ENCODE measurements around the gene SLC16A10. TPM values are rescaled to one million over a fixed set of nuclear protein-coding genes. Genes with fewer than 3 reads are reported as not detected.

Gene SLC16A10
- total and polyA plus RNA-seq, 2 of the 4 experiments (the other 2 are of a cell fraction) = not detected

DNA sequence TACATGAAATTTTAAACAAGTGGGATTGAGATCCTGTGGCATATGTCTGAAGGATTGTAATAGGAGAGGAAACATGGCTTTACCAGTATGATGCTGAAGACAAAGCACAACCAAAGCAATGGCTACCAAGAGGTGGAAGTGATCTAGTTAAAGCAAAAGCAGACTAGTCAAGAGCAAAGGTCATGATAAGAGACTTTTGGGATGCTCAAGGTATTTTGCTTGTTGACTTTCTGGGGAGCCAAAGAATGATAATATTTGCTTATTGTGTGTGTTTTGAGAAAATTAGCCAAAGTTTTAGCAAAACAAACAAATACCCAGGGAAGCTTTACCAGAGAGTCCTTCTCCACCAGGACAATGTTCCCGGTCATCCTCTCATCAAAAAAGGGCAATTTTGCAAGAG lies 20.3 kb downstream of the SLC16A10 start:
- dilution Hi-C loops (cut with HindIII; ENCODE audit: low sequenced_read_pairs, unreplicated experiment) = no loop called here

More for the DNA sequence above, 20.3 kb downstream of the SLC16A10 start:
- in situ Hi-C loops (cut with MboI; ENCODE audit: low sequenced_read_pairs) = no loop called here
- Histone ChIP-seq H4K5ac (ENCODE audit: low read depth, low read length) (no peak overlapping the region), H3K14ac (replicated peaks; ENCODE audit: low read depth, low read length) (no peak overlapping the region), H3K27ac (ENCODE audit: insufficient read depth, low read length) (no peak overlapping the region), H4K20me1 (ENCODE audit: insufficient read depth, low read length) (no peaks in the 10 kb centered on the region), H3K4me1 (ENCODE audit: control insufficient read depth, insufficient read depth, low read length) (no peaks in the 10 kb centered on the region), H4K91ac (ENCODE audit: insufficient read depth, low read depth, low read length) (no peak overlapping the region), H3K4me2 (ENCODE audit: low read depth, low read length) (no peak overlapping the region), H3K9ac (ENCODE audit: low read depth, low read length) (no peak overlapping the region), H3K27me3 (ENCODE audit: control insufficient read depth, insufficient read depth, low read length) (peaks cover 11% of the 10 kb centered on the region), H3K79me1 (ENCODE audit: low read depth in 1 of 2, low read length in 2 of 2) (no peaks in the 10 kb centered on the region), H3K4ac (ENCODE audit: low read depth, low read length) (no peak overlapping the region), H2AFZ (replicated peaks; ENCODE audit: low read length, poor library complexity) (no peak overlapping the region), H2BK20ac (ENCODE audit: low read depth, low read length) (no peak overlapping the region), H3K9me1 (ENCODE audit: insufficient read depth, low read length) (no peaks in the 10 kb centered on the region), H2AK9ac (replicated peaks; ENCODE audit: low read depth, low read length, poor library complexity) (no peak overlapping the region), H3K36me3 (ENCODE audit: control insufficient read depth, insufficient read depth, low read length) (no peaks in the 10 kb centered on the region), H2BK5ac (ENCODE audit: low read depth, low read length, poor library complexity, severe bottlenecking) (no peak overlapping the region), H3K56ac (ENCODE audit: extremely low read depth, insufficient read depth, low read length) (no peak overlapping the region), H3K9me3 (ENCODE audit: control insufficient read depth, insufficient read depth, low read length) (peaks cover 2% of the 10 kb centered on the region; the same call in 1 of the 2 replicates), H2BK120ac (ENCODE audit: low read depth, low read length) (no peak overlapping the region), H2BK15ac (ENCODE audit: low read depth, low read length) (no peak overlapping the region), H3K23ac (ENCODE audit: low read depth, low read length) (no peak overlapping the region), H4K8ac (ENCODE audit: low read depth in 2 of 2, low read length in 2 of 2) (no peak overlapping the region), H3K4me3 (ENCODE audit: insufficient read depth, low read depth, low read length) (no peak overlapping the region), H3K18ac (ENCODE audit: low read depth, low read length) (no peak overlapping the region), H2AK5ac (ENCODE audit: low read depth, low read length) (no peak overlapping the region)
- ATAC-seq (ENCODE audit: low read depth) (no peak), DNase-seq (no peak)
- POLR2A ChIA-PET (ENCODE audit: unreplicated experiment) = no interaction called here
- WGBS, 2 experiments (ENCODE audit: extremely low coverage in 2 of 2, insufficient read length in 1 of 2) = no CpG with 5 or more reads among the region's 1 CpG
- CTCF ChIA-PET = no interaction called here
- no TSS peak for BruUV-seq (replicated peaks)
- TF ChIP-seq, protein P1, sequence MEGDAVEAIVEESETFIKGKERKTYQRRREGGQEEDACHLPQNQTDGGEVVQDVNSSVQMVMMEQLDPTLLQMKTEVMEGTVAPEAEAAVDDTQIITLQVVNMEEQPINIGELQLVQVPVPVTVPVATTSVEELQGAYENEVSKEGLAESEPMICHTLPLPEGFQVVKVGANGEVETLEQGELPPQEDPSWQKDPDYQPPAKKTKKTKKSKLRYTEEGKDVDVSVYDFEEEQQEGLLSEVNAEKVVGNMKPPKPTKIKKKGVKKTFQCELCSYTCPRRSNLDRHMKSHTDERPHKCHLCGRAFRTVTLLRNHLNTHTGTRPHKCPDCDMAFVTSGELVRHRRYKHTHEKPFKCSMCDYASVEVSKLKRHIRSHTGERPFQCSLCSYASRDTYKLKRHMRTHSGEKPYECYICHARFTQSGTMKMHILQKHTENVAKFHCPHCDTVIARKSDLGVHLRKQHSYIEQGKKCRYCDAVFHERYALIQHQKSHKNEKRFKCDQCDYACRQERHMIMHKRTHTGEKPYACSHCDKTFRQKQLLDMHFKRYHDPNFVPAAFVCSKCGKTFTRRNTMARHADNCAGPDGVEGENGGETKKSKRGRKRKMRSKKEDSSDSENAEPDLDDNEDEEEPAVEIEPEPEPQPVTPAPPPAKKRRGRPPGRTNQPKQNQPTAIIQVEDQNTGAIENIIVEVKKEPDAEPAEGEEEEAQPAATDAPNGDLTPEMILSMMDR (conservative IDR thresholded peaks at IDR 0.05; ENCODE audit: low read depth, low read length) = no peak
- no peak for TF ChIP-seq RFX5 (IDR thresholded peaks at IDR 0.05; ENCODE audit: low read depth, low read length)
- no peak for TF ChIP-seq POLR2A (IDR thresholded peaks at IDR 0.05; ENCODE audit: low read depth, low read length)
- TF ChIP-seq, protein P2, sequence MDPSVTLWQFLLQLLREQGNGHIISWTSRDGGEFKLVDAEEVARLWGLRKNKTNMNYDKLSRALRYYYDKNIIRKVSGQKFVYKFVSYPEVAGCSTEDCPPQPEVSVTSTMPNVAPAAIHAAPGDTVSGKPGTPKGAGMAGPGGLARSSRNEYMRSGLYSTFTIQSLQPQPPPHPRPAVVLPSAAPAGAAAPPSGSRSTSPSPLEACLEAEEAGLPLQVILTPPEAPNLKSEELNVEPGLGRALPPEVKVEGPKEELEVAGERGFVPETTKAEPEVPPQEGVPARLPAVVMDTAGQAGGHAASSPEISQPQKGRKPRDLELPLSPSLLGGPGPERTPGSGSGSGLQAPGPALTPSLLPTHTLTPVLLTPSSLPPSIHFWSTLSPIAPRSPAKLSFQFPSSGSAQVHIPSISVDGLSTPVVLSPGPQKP (IDR thresholded peaks at IDR 0.05; ENCODE audit: borderline replicate concordance, low read depth, low read length) = no peak
- no peak for TF ChIP-seq NFE2L2 (IDR thresholded peaks at IDR 0.05; ENCODE audit: low read depth, low read length)
- no peak for TF ChIP-seq BHLHE40 (IDR thresholded peaks at IDR 0.05; ENCODE audit: low read depth, low read length)
- TF ChIP-seq MAFK (IDR thresholded peaks at IDR 0.05; ENCODE audit: low read depth, low read length) = no peak
- no peak for TF ChIP-seq MAZ (IDR thresholded peaks at IDR 0.05; ENCODE audit: borderline replicate concordance, low read depth, low read length)
- no peak for TF ChIP-seq CHD1 (IDR thresholded peaks at IDR 0.05; ENCODE audit: low read depth, low read length)
- TF ChIP-seq RCOR1 (IDR thresholded peaks at IDR 0.05; ENCODE audit: insufficient replicate concordance, low read length) = no peak
- TF ChIP-seq SMC3 (IDR thresholded peaks at IDR 0.05; ENCODE audit: low read depth, low read length) = no peak
- TF ChIP-seq, protein P3, sequence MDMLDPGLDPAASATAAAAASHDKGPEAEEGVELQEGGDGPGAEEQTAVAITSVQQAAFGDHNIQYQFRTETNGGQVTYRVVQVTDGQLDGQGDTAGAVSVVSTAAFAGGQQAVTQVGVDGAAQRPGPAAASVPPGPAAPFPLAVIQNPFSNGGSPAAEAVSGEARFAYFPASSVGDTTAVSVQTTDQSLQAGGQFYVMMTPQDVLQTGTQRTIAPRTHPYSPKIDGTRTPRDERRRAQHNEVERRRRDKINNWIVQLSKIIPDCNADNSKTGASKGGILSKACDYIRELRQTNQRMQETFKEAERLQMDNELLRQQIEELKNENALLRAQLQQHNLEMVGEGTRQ (IDR thresholded peaks at IDR 0.05; ENCODE audit: low read depth, low read length) = no peak
- no peak for TF ChIP-seq MXI1 (IDR thresholded peaks at IDR 0.05; ENCODE audit: borderline replicate concordance, low read depth, low read length)
- no peak for TF ChIP-seq FOS (IDR thresholded peaks at IDR 0.05; ENCODE audit: low read depth, low read length)
- no peak for TF ChIP-seq RAD21 (IDR thresholded peaks at IDR 0.05; ENCODE audit: low read length)
- no peak for TF ChIP-seq CEBPB (IDR thresholded peaks at IDR 0.05; ENCODE audit: low read depth, low read length)
- intact Hi-C loops (cut with micrococcal nuclease) = no loop called here
